Stimulated activated naive B cell treated with anti-CD40 and anti-IgM and Interleukin-4, amounts not matched to agents 10 μg/mL and 1 μg/mL and 100 μg/mL, for 72 hours (primary cell): ENCODE measurements around the gene SLC17A6.

Source experiments
- ATAC-seq, 2 donors: fragments of 150-1000 bp; cut with Tn5 transposase; replicated peaks; 2 replicates each; pipeline ENCODE4 v1.10.0; 2021; ENCODE audit warnings: moderate library complexity in 1 of 2
- DNase-seq: peaks from one replicate; pipeline ENCODE4 v3.0.0; 2021
- H3K27ac Mint-ChIP-seq: one replicate; pipeline ENCODE4 v1.8.0; 2022; ENCODE audit warnings: mild to moderate bottlenecking, mixed read lengths
- H3K27me3 Mint-ChIP-seq, 2 donors: one replicate each; pipeline ENCODE4 v1.8.0; 2022; ENCODE audit warnings: mixed read lengths in 2 of 2
- H3K36me3 Mint-ChIP-seq, 2 donors: one replicate each; pipeline ENCODE4 v1.8.0; 2022; ENCODE audit warnings: mixed read lengths in 2 of 2, mild to moderate bottlenecking in 1 of 2
- H3K4me1 Mint-ChIP-seq, 2 donors: one replicate each; pipeline ENCODE4 v1.8.0; 2022; ENCODE audit warnings: mixed read lengths in 2 of 2, mild to moderate bottlenecking in 1 of 2
- H3K4me3 Mint-ChIP-seq, 2 donors: one replicate each; pipeline ENCODE4 v1.8.0; 2022; ENCODE audit warnings: mild to moderate bottlenecking in 2 of 2, mixed read lengths in 2 of 2, moderate library complexity in 1 of 2
- H3K9me3 Mint-ChIP-seq, 2 donors: one replicate each; pipeline ENCODE4 v1.8.0; 2022; ENCODE audit warnings: mixed read lengths in 2 of 2, mild to moderate bottlenecking in 1 of 2

Gene SLC17A6

GRCh38 chr11:22337596-22338485 lies at the start of gene SLC17A6:
TSS of gene SLC17A6 (plus strand) at chr11:22338381. CDS start at chr11:22338534, 153 bp downstream.
- peaks cover 1 to 5% of the 10 kb centered on the region in 2 donors for H3K36me3 Mint-ChIP-seq
- no peak for ATAC-seq
- H3K4me1 Mint-ChIP-seq, result peaks cover 15 to 16% of the 10 kb centered on the region in 2 donors
- H3K27me3 Mint-ChIP-seq, result peaks cover 46 to 50% of the 10 kb centered on the region in 2 donors
- H3K9me3 Mint-ChIP-seq, result peaks cover 0 to 6% of the 10 kb centered on the region in 2 donors
- DNase-seq, result no peak
- no peak within 1 kb of the TSS for H3K27ac Mint-ChIP-seq
- no peak within 1 kb of the TSS for H3K4me3 Mint-ChIP-seq

DNA sequence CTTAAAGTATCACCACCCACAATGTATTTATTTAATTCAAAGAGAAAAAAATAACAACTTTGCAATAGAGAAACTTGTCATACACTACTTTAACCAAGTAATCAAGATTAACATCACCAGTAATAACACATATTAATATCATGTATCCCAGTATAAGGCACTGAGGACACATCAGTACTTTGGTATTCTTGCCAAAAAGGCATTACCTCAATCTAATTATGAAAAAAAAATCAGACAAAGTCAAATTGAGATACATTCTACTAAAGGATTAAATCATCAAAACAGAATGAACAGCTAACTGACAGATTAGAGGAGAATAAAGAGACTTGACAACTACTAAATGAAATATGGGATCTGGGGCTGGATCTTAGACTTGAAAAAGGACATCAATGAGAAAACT lies 35.8 kb upstream of the SLC17A6 start:
- Mint-ChIP-seq H3K9me3 (no peaks in the 10 kb centered on the region), H3K27me3 (peaks cover 4 to 6% of the 10 kb centered on the region in 2 donors), H3K27ac (no peak overlapping the region), H3K4me1 (no peaks in the 10 kb centered on the region), H3K36me3 (no peaks in the 10 kb centered on the region), H3K4me3 (no peak overlapping the region)
- DNase-seq, result no peak
- ATAC-seq, result no peak

DNA sequence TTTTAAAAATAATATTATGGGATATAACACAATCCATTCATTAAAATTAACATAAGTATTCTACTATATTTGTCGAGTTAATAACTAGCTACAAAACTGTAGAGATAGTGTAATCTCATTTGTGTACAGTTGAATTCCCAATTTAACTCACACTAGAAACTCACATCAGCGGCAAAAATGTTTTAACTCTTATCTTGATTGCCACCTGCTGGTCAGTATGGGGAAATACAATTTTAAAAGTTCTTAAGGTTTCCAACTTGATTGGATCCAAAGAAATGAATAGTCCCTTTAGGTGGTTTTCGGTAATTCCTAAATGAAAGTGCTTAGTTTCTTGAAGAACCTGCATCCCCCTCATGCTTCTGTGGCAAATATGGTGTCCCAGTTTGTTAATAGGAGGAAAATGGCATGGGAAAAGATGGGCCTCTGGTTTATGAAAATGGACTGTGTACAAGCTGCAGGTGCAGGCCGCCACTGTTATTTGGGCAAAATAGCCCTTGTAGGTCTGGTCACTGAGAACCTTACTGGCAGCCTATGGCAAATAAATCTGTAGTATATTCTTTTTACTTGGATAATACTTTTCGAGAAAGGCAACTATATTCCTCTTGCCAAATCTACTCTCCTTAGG lies 33.7 kb upstream of the SLC17A6 start:
- no peak overlapping the region for H3K4me3 Mint-ChIP-seq
- H3K27ac Mint-ChIP-seq, result no peak overlapping the region
- DNase-seq (no peak), ATAC-seq (no peak)
- no peaks in the 10 kb centered on the region for H3K36me3 Mint-ChIP-seq
- H3K4me1 Mint-ChIP-seq, result no peaks in the 10 kb centered on the region
- H3K9me3 Mint-ChIP-seq, result no peaks in the 10 kb centered on the region
- H3K27me3 Mint-ChIP-seq, result peaks cover 4 to 6% of the 10 kb centered on the region in 2 donors

GRCh38 chr11:22317656-22318055 lies 20.5 kb upstream of the SLC17A6 start:
- H3K4me1 Mint-ChIP-seq, result no peaks in the 10 kb centered on the region
- H3K4me3 Mint-ChIP-seq, result no peak overlapping the region
- H3K36me3 Mint-ChIP-seq, result no peaks in the 10 kb centered on the region
- DNase-seq (no peak), ATAC-seq (no peak)
- no peak overlapping the region for H3K27ac Mint-ChIP-seq
- no peaks in the 10 kb centered on the region for H3K9me3 Mint-ChIP-seq
- H3K27me3 Mint-ChIP-seq, result peaks cover 0 to 3% of the 10 kb centered on the region in 2 donors

DNA sequence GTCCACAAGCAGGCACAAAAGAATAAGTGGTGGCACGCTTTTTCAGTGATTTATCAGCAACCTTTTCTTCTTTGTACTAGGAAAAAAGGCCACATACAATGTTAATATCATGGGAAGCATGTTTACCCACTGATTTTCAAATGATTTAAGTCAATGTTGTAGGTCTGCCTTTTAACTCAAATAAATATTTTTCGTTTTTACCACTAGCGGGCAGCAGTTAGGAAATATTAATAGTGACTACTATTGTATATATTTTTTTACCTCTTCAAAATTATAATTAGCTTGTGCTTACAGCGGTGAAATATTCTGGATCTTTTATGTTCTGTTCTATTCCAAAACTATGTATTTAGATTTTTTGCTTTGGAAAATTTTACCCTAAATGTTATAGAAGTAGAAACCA lies 6.4 kb upstream of the SLC17A6 start:
- Mint-ChIP-seq H3K27me3 (peaks cover 8 to 9% of the 10 kb centered on the region in 2 donors), H3K27ac (no peak overlapping the region), H3K4me1 (no peaks in the 10 kb centered on the region)

GRCh38 chr11:22336587-22336986 lies 1.6 kb upstream of the SLC17A6 start:
- Mint-ChIP-seq H3K9me3 (peaks cover 0 to 6% of the 10 kb centered on the region in 2 donors), H3K27ac (no peak overlapping the region), H3K36me3 (peaks cover 1 to 5% of the 10 kb centered on the region in 2 donors), H3K27me3 (peaks cover 36 to 37% of the 10 kb centered on the region in 2 donors), H3K4me3 (no peak overlapping the region), H3K4me1 (peaks cover 9 to 15% of the 10 kb centered on the region in 2 donors)
- DNase-seq (no peak), ATAC-seq (no peak)

More for the DNA sequence above, 6.4 kb upstream of the SLC17A6 start:
- Mint-ChIP-seq H3K36me3 (no peaks in the 10 kb centered on the region), H3K4me3 (no peak overlapping the region), H3K9me3 (no peaks in the 10 kb centered on the region)
- DNase-seq (no peak), ATAC-seq (no peak)

DNA sequence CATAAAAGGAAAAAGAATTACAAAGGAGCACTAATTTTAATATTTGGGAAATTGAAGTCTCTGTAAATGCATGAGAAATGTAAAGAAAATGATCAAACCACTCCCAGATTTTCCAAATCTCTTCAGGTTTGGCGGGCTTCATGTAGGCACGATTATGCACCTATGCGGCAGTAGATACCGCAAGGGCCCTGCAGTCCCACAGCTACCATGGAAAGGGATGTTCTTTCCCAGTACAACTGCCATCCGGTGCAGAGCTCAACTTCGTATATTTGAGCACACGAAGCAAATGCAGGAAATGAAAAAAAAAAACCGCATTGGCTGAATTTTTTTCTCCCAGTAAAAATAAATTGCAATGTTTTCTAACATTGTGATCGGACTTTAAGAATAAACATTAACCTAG lies 1.4 kb downstream of the SLC17A6 start:
- Mint-ChIP-seq H3K9me3 (peaks cover 0 to 6% of the 10 kb centered on the region in 2 donors), H3K4me1 (peaks cover 19 to 25% of the 10 kb centered on the region in 2 donors), H3K4me3 (no peak overlapping the region), H3K27me3 (peaks cover 57 to 64% of the 10 kb centered on the region in 2 donors), H3K27ac (no peak overlapping the region), H3K36me3 (peaks cover 1 to 5% of the 10 kb centered on the region in 2 donors)
- ATAC-seq, result no peak
- DNase-seq, result no peak

DNA sequence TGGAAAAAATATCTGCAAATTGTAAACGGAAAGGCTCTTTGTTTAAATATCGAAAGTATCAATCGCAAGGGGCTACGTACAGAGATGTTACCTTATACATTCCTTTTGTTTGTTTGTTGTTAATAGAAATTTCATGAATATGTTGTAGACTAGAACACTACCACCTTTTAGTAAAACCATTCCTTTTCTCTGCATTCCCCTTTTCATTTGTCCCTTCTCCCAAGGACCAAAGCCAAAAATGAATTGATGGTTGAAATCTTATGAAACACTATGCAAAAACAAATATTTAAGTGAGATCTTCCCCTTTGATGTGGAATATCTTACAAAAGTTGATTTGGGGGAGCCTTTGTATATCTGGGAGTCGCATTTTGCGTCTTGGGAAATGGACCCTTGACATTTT lies 2.1 kb downstream of the SLC17A6 start:
- DNase-seq (no peak), ATAC-seq (no peak)
- H3K36me3 Mint-ChIP-seq, result peaks cover 1 to 5% of the 10 kb centered on the region in 2 donors
- peaks cover 19 to 25% of the 10 kb centered on the region in 2 donors for H3K4me1 Mint-ChIP-seq
- H3K27me3 Mint-ChIP-seq, result peaks cover 57 to 68% of the 10 kb centered on the region in 2 donors
- H3K4me3 Mint-ChIP-seq, result no peak overlapping the region
- H3K9me3 Mint-ChIP-seq, result peaks cover 0 to 6% of the 10 kb centered on the region in 2 donors
- no peak overlapping the region for H3K27ac Mint-ChIP-seq

- no peak for ATAC-seq
- H3K4me1 Mint-ChIP-seq, result peaks cover 19 to 25% of the 10 kb centered on the region in 2 donors
- H3K27me3 Mint-ChIP-seq, result peaks cover 54 to 71% of the 10 kb centered on the region in 2 donors
- H3K9me3 Mint-ChIP-seq, result peaks cover 0 to 6% of the 10 kb centered on the region in 2 donors
- peaks cover 1 to 5% of the 10 kb centered on the region in 2 donors for H3K36me3 Mint-ChIP-seq
- no peak overlapping the region for H3K27ac Mint-ChIP-seq
- H3K4me3 Mint-ChIP-seq, result no peak overlapping the region
- DNase-seq, result no peak
Observed at GRCh38 chr11:22340701-22341587, 2.8 kb downstream of the SLC17A6 start.

DNA sequence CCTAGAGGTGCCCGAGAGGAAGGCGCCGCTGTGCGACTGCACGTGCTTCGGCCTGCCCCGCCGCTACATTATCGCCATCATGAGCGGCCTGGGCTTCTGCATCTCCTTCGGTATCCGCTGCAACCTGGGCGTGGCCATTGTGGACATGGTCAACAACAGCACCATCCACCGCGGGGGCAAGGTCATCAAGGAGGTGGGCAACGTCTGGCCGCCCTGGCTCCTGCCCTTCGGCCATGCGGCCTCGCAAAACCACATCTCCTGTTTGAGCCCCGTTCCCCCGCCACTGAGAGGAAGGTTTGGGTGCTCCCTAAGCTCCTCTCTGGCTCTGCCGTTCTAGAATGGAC lies 3.4 kb downstream of the SLC17A6 start:
- no peak for DNase-seq
- Mint-ChIP-seq H3K27ac (no peak overlapping the region), H3K27me3 (peaks cover 58 to 75% of the 10 kb centered on the region in 2 donors), H3K4me3 (no peak overlapping the region), H3K9me3 (peaks cover 0 to 6% of the 10 kb centered on the region in 2 donors), H3K36me3 (peaks cover 1 to 5% of the 10 kb centered on the region in 2 donors), H3K4me1 (peaks cover 19 to 25% of the 10 kb centered on the region in 2 donors)
- no peak for ATAC-seq

GRCh38 chr11:22342211-22343031 lies 4.2 kb downstream of the SLC17A6 start:
- H3K27ac Mint-ChIP-seq, result no peak overlapping the region

GRCh38 chr11:22343032-22343324 lies 4.8 kb downstream of the SLC17A6 start:
- DNase-seq, result no peak

More at GRCh38 chr11:22342211-22343031, 4.2 kb downstream of the SLC17A6 start:
- H3K4me1 Mint-ChIP-seq, result peaks cover 19 to 25% of the 10 kb centered on the region in 2 donors
- peaks cover 1 to 5% of the 10 kb centered on the region in 2 donors for H3K36me3 Mint-ChIP-seq
- peaks cover 0 to 6% of the 10 kb centered on the region in 2 donors for H3K9me3 Mint-ChIP-seq
- no peak overlapping the region for H3K4me3 Mint-ChIP-seq
- ATAC-seq (no peak), DNase-seq (no peak)
- H3K27me3 Mint-ChIP-seq, result peaks cover 54 to 69% of the 10 kb centered on the region in 2 donors

DNA sequence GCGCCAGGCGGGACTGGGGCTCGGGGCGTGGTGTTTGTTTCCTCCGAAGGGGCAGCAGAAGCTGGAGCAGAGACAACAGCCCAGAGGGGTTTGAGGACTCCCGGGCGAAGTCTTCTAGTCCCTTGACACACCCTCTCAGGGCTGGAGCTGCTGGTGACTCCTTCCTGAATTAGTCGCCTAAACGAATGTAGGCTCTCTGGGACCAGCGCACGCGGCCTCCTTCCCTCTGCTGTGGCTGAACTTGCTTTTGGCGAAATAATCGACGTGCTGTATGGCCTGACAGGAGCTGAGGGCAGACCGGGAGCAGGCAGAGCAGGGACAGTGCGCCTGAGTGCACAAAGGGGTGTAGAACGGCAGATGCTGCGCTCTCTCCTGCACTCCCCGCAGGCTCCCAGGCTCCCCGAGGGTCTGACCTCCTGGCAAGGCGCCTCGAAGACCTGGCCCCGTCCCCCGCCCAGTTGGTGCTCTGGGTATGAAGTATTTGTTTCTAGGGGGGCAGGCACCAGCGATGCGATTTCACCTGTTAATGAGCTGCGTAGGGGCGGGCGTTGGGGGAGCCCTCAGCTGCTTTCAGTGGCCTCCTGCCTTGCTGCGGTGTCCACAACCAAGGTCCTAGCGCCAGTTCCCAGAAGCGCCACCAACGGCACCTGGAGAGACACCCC lies 5.3 kb downstream of the SLC17A6 start:
- H3K27ac Mint-ChIP-seq, result no peak overlapping the region
- H3K4me1 Mint-ChIP-seq, result peaks cover 16% of the 10 kb centered on the region in 2 donors
- ATAC-seq (no peak), DNase-seq (no peak)
- peaks cover 49 to 66% of the 10 kb centered on the region in 2 donors for H3K27me3 Mint-ChIP-seq
- H3K36me3 Mint-ChIP-seq, result peaks cover 0 to 5% of the 10 kb centered on the region in 2 donors
- peaks cover 0 to 6% of the 10 kb centered on the region in 2 donors for H3K9me3 Mint-ChIP-seq
- peak overlapping the region in 1 of 2 donors; percentile 14 for H3K4me3 Mint-ChIP-seq

More at GRCh38 chr11:22343032-22343324, 4.8 kb downstream of the SLC17A6 start:
- Mint-ChIP-seq H3K9me3 (peaks cover 0 to 6% of the 10 kb centered on the region in 2 donors), H3K27me3 (peaks cover 51 to 67% of the 10 kb centered on the region in 2 donors), H3K4me1 (peaks cover 18 to 19% of the 10 kb centered on the region in 2 donors), H3K4me3 (peak overlapping the region in 1 of 2 donors; percentile 14), H3K27ac (no peak overlapping the region), H3K36me3 (peaks cover 0 to 5% of the 10 kb centered on the region in 2 donors)
- ATAC-seq, result no peak
